ENCODE data around the gene PRR20C. TPM values are rescaled to one million over a fixed set of nuclear protein-coding genes. Genes with fewer than 3 reads are reported as not detected.
"Not testable (repeated sequence)": the region's sequence is repeated elsewhere in the genome, so short reads cannot be mapped to it uniquely, and the experiment has no call there.

The PRR20C gene
- total RNA-seq: not detected
- not detected for polyA plus RNA-seq
- long read RNA-seq, donor 1: 0 reads
- long read RNA-seq, donor 2: 0 reads

GRCh38 chr13:57153761-57154160, at the start of gene PRR20C:
Gene PRR20C, plus strand, starts transcription at chr13:57154061. Its CDS starts 387 bp downstream, at chr13:57154448.
- H3K4me3 ChIP-seq; DNase-seq; H3K4me1 ChIP-seq; H3K36me3 ChIP-seq; H3K9me3 ChIP-seq; intact Hi-C loops (cut with DNase I; ENCODE audit: low total_unique reads); H3K27me3 ChIP-seq (replicated peaks in 1 of 7); H3K27ac ChIP-seq: not testable (repeated sequence)
- WGBS, 5 donors: no CpG with 5 or more reads among the region's 22 CpGs

GRCh38 chr13:57114945-57115344, 38.9 kb upstream of the PRR20C start:
- no peak for TF ChIP-seq POLR2AphosphoS5 (IDR thresholded peaks at IDR 0.05)
- no peak for TF ChIP-seq CTCF (IDR thresholded peaks at IDR 0.05 in 8 of 11, conservative IDR thresholded peaks at IDR 0.05 in 3 of 11)
- TF ChIP-seq POLR2A (IDR thresholded peaks at IDR 0.05): no peak
- Histone ChIP-seq H3K4me3 (no peak overlapping the region), H3K27ac (no peak overlapping the region), H3K36me3 (no peaks in the 10 kb centered on the region), H3K27me3 (replicated peaks in 1 of 7) (no peaks in the 10 kb centered on the region), H3K4me1 (no peaks in the 10 kb centered on the region), H3K9me3 (peaks cover 0 to 68% (median 35%) of the 10 kb centered on the region in 8 donors)
- DNase-seq: no peak
- 82 to 94% (median 91%) methylated on average over 4 of the region's 4 CpGs for WGBS, 5 donors
- intact Hi-C loops (cut with DNase I; ENCODE audit: low total_unique reads): no loop called here

GRCh38 chr13:57123681-57124080, 30.2 kb upstream of the PRR20C start:
- Histone ChIP-seq H3K36me3 (no peaks in the 10 kb centered on the region), H3K4me3 (no peak overlapping the region), H3K4me1 (no peaks in the 10 kb centered on the region), H3K27ac (no peak overlapping the region), H3K9me3 (peaks cover 0 to 14% (median 0%) of the 10 kb centered on the region in 8 donors), H3K27me3 (replicated peaks in 1 of 7) (no peaks in the 10 kb centered on the region)
- DNase-seq: no peak
- TF ChIP-seq CTCF (IDR thresholded peaks at IDR 0.05 in 8 of 11, conservative IDR thresholded peaks at IDR 0.05 in 3 of 11) (no peak), POLR2AphosphoS5 (IDR thresholded peaks at IDR 0.05) (no peak), POLR2A (IDR thresholded peaks at IDR 0.05) (no peak)
- 58 to 78% (median 71%) methylated on average over 1 of the region's 1 CpG for WGBS, 5 donors
- intact Hi-C loops (cut with DNase I; ENCODE audit: low total_unique reads): no loop called here

- Histone ChIP-seq H3K27ac (no peak overlapping the region), H3K27me3 (replicated peaks in 1 of 7) (no peaks in the 10 kb centered on the region), H3K4me1 (no peaks in the 10 kb centered on the region), H3K4me3 (no peak overlapping the region), H3K9me3 (peaks cover 0 to 10% (median 0%) of the 10 kb centered on the region in 8 donors), H3K36me3 (no peaks in the 10 kb centered on the region)
- WGBS, 5 donors: 73 to 89% (median 86%) methylated on average over 6 of the region's 6 CpGs
- TF ChIP-seq POLR2AphosphoS5 (IDR thresholded peaks at IDR 0.05) (no peak), POLR2A (IDR thresholded peaks at IDR 0.05) (no peak), CTCF (IDR thresholded peaks at IDR 0.05 in 8 of 11, conservative IDR thresholded peaks at IDR 0.05 in 3 of 11) (no peak)
- intact Hi-C loops (cut with DNase I; ENCODE audit: low total_unique reads): no loop called here
- DNase-seq: no peak
These were observed 25.0 kb upstream of the PRR20C start for GRCh38 chr13:57128909-57129308.

GRCh38 chr13:57136093-57136492, 17.8 kb upstream of the PRR20C start:
- no peak for DNase-seq
- 56 to 76% (median 62%) methylated on average over 2 of the region's 2 CpGs for WGBS, 5 donors
- H3K27ac ChIP-seq: no peak overlapping the region
- H3K4me3 ChIP-seq: no peak overlapping the region
- no peaks in the 10 kb centered on the region for H3K4me1 ChIP-seq
- H3K9me3 ChIP-seq: peaks cover 0 to 13% (median 0%) of the 10 kb centered on the region in 8 donors
- H3K27me3 ChIP-seq (replicated peaks in 1 of 7): no peaks in the 10 kb centered on the region
- intact Hi-C loops (cut with DNase I; ENCODE audit: low total_unique reads): no loop called here
- TF ChIP-seq CTCF (IDR thresholded peaks at IDR 0.05 in 8 of 11, conservative IDR thresholded peaks at IDR 0.05 in 3 of 11): no peak
- TF ChIP-seq POLR2AphosphoS5 (IDR thresholded peaks at IDR 0.05): no peak
- no peak for TF ChIP-seq POLR2A (IDR thresholded peaks at IDR 0.05)
- H3K36me3 ChIP-seq: no peaks in the 10 kb centered on the region
